ENCODE data around the gene MKRN2OS.

Gene MKRN2OS

GRCh38 chr3:12545473-12545791, at the start of gene MKRN2OS:
Gene MKRN2OS, minus strand, starts transcription at chr3:12545499. Its CDS starts 35 bp downstream, at chr3:12545464.
- DNase-seq (ENCODE audit: low spot score), result no peak

GRCh38 chr3:12593473-12593872, 48.2 kb upstream of the MKRN2OS start:
- DNase-seq (ENCODE audit: low spot score), result no peak

GRCh38 chr3:12591997-12592715, 46.9 kb upstream of the MKRN2OS start:
- no peak for DNase-seq (ENCODE audit: low spot score)

GRCh38 chr3:12591456-12591855, 46.2 kb upstream of the MKRN2OS start:
- DNase-seq (ENCODE audit: low spot score), result no peak

- DNase-seq (ENCODE audit: low spot score), result no peak
Measured at GRCh38 chr3:12590096-12590495, 44.8 kb upstream of the MKRN2OS start.

GRCh38 chr3:12588039-12589009, 43.0 kb upstream of the MKRN2OS start:
- DNase-seq (ENCODE audit: low spot score), result no peak

- no peak for DNase-seq (ENCODE audit: low spot score)
Measured at GRCh38 chr3:12586403-12586802, 41.1 kb upstream of the MKRN2OS start.

- no peak for DNase-seq (ENCODE audit: low spot score)
Measured at GRCh38 chr3:12585970-12586369, 40.7 kb upstream of the MKRN2OS start.

- no peak for DNase-seq (ENCODE audit: low spot score)
Measured at GRCh38 chr3:12585181-12585580, 39.9 kb upstream of the MKRN2OS start.

GRCh38 chr3:12584083-12584482, 38.8 kb upstream of the MKRN2OS start:
- no peak for DNase-seq (ENCODE audit: low spot score)

- no peak for DNase-seq (ENCODE audit: low spot score)
Measured at GRCh38 chr3:12583280-12583679, 38.0 kb upstream of the MKRN2OS start.

GRCh38 chr3:12582730-12583129, 37.4 kb upstream of the MKRN2OS start:
- no peak for DNase-seq (ENCODE audit: low spot score)

- DNase-seq (ENCODE audit: low spot score), result no peak
Measured at GRCh38 chr3:12579905-12580304, 34.6 kb upstream of the MKRN2OS start.

- no peak for DNase-seq (ENCODE audit: low spot score)
Measured at GRCh38 chr3:12579456-12579855, 34.2 kb upstream of the MKRN2OS start.

GRCh38 chr3:12578742-12579141, 33.4 kb upstream of the MKRN2OS start:
- DNase-seq (ENCODE audit: low spot score), result no peak

GRCh38 chr3:12577379-12577778, 32.1 kb upstream of the MKRN2OS start:
- no peak for DNase-seq (ENCODE audit: low spot score)

- DNase-seq (ENCODE audit: low spot score), result no peak
Measured at GRCh38 chr3:12574661-12575060, 29.4 kb upstream of the MKRN2OS start.

GRCh38 chr3:12574131-12574530, 28.8 kb upstream of the MKRN2OS start:
- DNase-seq (ENCODE audit: low spot score), result no peak

- no peak for DNase-seq (ENCODE audit: low spot score)
Measured at GRCh38 chr3:12571986-12572385, 26.7 kb upstream of the MKRN2OS start.

- no peak for DNase-seq (ENCODE audit: low spot score)
Measured at GRCh38 chr3:12569836-12570235, 24.5 kb upstream of the MKRN2OS start.

GRCh38 chr3:12568747-12569146, 23.4 kb upstream of the MKRN2OS start:
- DNase-seq (ENCODE audit: low spot score), result no peak

- DNase-seq (ENCODE audit: low spot score), result no peak
Measured at GRCh38 chr3:12566976-12567375, 21.7 kb upstream of the MKRN2OS start.

- no peak for DNase-seq (ENCODE audit: low spot score)
Measured at GRCh38 chr3:12562451-12562850, 17.2 kb upstream of the MKRN2OS start.

Measured in left forelimb (tissue), 1 donor.